Loucy (cell line): ENCODE results near the gene BTBD18.

ENCODE experiments used
- EZH2phosphoT487 ChIP-seq: fragments of 200-600 bp; IDR thresholded peaks from 2 replicates; pipeline ENCODE4 v1.6.1; 2018; ENCODE audit warnings: antibody characterized with exemption, mild to moderate bottlenecking, moderate library complexity, borderline replicate concordance
- TF ChIP-seq, protein P1 (sequence below): fragments of 200-600 bp; sonication (generic); conservative IDR thresholded peaks from 2 replicates; pipeline ENCODE4 v1.5.1; 2014; ENCODE audit warnings: mild to moderate bottlenecking, antibody characterized with exemption, low read length

DNA sequence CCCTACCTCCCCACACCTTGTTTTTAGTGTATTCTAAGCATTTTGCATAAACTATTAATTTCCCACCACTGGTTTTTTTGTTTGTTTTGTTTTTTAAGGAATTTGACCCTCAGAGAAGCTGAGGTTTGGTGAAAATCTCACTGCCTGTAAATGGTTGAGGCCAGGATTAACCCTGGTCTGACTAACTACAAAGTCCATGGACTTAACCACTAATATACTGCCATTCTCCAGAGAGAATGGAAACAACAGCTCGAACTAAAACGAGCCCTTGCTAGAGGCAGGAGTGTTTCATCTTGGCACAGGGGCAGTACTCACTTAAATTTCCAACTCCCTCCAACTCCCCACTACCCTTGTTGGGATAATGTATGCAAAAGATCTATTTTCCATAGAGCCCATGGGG, 12.9 kb upstream of the BTBD18 start:
- TF ChIP-seq, protein P1, sequence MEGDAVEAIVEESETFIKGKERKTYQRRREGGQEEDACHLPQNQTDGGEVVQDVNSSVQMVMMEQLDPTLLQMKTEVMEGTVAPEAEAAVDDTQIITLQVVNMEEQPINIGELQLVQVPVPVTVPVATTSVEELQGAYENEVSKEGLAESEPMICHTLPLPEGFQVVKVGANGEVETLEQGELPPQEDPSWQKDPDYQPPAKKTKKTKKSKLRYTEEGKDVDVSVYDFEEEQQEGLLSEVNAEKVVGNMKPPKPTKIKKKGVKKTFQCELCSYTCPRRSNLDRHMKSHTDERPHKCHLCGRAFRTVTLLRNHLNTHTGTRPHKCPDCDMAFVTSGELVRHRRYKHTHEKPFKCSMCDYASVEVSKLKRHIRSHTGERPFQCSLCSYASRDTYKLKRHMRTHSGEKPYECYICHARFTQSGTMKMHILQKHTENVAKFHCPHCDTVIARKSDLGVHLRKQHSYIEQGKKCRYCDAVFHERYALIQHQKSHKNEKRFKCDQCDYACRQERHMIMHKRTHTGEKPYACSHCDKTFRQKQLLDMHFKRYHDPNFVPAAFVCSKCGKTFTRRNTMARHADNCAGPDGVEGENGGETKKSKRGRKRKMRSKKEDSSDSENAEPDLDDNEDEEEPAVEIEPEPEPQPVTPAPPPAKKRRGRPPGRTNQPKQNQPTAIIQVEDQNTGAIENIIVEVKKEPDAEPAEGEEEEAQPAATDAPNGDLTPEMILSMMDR, result no peak
- TF ChIP-seq EZH2phosphoT487, result no peak
